GM13977 (cell line): ENCODE results near the gene NEMF.
A peak's percentile ranks its signal among the peaks of the same experiment; 100 is the strongest.
"Not testable (repeated sequence)": the region's sequence is repeated elsewhere in the genome, so short reads cannot be mapped to it uniquely, and the experiment has no call there.

Experiments used
- DNase-seq: peaks from one replicate; pipeline ENCODE4 v3.0.0; 2012; ENCODE audit warnings: low spot score
- CTCF ChIP-seq: IDR thresholded peaks from 2 replicates; pipeline ENCODE4 v1.5.1; 2012; ENCODE audit warnings: mild to moderate bottlenecking, control low read depth; ENCODE audit not compliant: insufficient read depth; ENCODE audit errors: extremely low read depth, missing control alignments
- in situ Hi-C: fragments of 300-500 bp; cut with MboI; formaldehyde crosslinking; loops from one replicate; pipeline ENCODE4 v1.12.0; 2022; ENCODE audit warnings: low sequenced_read_pairs, low pct_unique_long_range_greater_than_20kb, mixed read lengths, inconsistent platforms; ENCODE audit not compliant: unreplicated experiment

NEMF gene

GRCh38 chr14:49895480-49895879, 42.9 kb upstream of the NEMF start:
- in situ Hi-C loops, result no loop called here
- TF ChIP-seq CTCF, result no peak
- no peak for DNase-seq

GRCh38 chr14:49894214-49895107, 41.9 kb upstream of the NEMF start:
- DNase-seq, in situ Hi-C loops: not testable (repeated sequence)

- in situ Hi-C loops, result no loop called here
- peak; percentile 80 for DNase-seq
These were observed 41.0 kb upstream of the NEMF start for GRCh38 chr14:49893309-49894213.

GRCh38 chr14:49892636-49893308, 40.2 kb upstream of the NEMF start, which contains the start of gene ARF6:
Gene ARF6, plus strand, starts transcription at chr14:49893082. Its CDS starts 655 bp downstream, at chr14:49893737.
- in situ Hi-C loops, result no loop called here
- TF ChIP-seq CTCF, result peak; percentile 43
- peak; percentile 98 for DNase-seq

More at GRCh38 chr14:49893309-49894213, 41.0 kb upstream of the NEMF start:
- TF ChIP-seq CTCF, result no peak

- no peak for TF ChIP-seq CTCF
- peak; percentile 66 for DNase-seq
- in situ Hi-C loops, result no loop called here
These were observed 39.7 kb upstream of the NEMF start for GRCh38 chr14:49892301-49892635.

- in situ Hi-C loops, result loop anchor here (10.0 kb wide), 1 partner anchor 207 kb away; no protein-coding TSS in a partner anchor
- TF ChIP-seq CTCF, result no peak
- no peak for DNase-seq
These were observed 35.7 kb upstream of the NEMF start for GRCh38 chr14:49888293-49888692.
